Non-pigmented ciliary epithelial cell (primary cell): ENCODE data around the gene FAAP20.

Experiments used
- DNase-seq: peaks from one replicate; pipeline ENCODE4 v3.0.0-alpha.2; 2010; ENCODE audit warnings: low read depth

FAAP20 gene

DNA sequence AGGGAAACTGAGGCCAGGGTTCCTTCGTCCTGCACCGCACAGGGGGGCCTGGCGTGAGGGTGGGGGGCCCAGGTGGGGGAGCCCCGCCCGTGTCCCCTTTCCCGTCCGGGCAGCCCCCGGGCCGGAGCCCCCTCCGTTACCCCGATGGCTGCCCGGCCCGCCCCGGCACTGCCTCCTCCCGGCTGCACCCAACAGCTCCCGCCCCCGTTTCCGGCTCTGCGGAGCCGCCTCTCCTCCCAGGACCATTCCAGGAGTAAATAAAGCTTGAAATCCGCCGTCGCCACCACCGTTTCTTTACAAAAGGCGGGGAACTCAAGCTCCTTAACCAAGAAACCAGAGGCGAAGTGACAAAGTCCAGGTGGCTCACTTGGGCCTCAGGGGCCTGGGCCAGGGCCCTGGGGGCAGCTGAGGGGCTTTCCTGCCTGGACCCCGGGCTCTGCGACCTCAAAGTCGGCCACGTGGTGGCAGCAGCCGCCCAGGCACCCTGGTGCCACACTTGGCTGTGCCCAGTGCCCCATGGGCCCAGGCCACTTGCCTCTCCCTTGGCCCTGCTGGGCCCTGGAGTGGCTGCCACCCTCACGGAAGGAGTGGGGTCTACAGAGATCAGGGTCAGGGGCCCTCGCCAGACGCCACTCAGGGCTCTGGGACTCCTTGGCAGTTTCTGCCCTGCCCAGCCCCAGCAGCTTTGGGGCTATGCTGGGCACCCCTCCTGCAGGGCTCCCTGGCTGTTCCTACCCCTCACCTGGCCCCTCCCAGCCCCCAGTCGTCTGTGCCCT, 514 bp upstream of the FAAP20 start:
- no peak for DNase-seq

DNA sequence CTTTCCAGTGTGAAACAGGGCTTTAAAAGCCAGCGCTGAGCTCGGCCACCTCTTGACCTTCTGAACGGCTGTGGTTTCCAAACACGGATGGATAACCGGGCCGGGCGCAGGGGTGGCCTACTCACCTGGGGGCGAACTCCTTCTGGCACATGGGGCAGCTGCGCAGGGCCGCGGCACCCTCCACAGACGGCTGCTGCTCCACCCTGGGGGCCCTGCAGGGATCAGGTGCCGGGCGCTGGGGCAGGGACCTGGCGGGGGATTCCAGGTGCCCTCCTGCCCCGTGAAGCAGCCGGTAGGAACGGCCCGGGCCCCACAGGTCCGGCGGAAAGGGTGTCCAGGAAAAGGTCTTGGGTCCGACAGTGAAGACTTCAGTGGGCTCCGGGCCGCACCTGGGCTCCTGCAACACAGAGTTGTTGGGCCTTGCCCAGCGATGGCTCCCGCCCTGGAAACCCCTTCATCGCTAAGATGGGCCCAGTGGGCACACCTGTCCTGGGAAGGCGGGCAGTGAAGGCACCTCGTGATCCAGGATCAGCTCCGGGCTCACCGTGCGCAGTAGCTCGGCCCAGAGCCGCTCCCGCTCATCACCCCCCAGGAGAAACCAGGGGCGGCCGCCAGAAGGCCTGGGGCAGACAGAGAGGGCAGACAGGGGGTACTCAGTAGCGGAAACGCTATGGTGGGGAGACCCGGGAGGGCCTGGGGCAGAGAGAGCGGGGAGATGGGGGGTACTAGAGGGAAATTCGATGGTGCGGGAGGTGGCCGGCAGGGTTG, 874 bp downstream of the FAAP20 start:
- DNase-seq, result no peak

DNA sequence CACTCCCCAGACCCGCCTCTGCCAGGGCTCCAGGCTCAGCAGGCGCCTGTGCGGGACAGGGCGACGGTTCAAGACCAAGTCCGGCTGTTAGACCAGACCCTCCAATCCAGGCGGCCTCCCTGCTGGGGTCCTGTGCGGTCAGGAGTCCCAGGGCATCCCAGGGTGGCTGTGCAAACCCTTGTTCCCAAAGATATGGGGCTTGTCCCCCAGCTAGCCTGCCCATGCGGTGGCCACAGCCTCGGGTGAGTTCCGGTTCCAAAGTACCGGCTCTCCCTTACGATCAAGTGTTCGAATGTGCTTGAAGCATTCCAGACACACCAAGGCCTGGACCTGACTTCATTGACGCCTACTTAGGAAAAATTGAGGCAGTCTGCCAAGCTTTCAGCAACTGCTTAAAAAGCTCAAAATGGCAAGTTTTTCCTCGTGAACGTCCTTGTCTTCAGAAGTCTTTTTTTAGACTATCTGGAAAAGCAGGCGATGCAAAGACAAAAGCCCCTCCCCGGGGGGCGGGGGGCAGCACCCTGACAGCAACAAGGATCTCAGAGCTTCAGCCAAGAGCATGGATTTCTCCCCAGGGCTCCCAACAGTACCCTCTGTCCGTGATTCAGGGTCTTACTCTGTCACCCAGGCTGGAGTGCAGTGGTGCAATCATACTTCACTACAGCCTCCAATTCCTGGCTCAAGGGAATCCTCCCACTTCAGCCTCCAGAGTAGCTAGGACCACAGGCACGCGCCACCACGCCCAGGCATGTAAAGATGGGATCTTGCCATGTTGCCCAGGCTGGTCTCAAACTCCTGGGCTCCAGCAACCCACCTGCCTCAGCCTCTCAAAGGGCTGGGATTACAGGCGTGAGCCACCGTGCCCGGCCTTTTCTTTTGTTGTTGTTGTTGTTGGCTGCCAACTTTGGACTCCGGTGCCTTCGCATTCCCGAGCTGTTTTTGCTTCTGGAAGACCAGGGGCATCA, 2.3 kb downstream of the FAAP20 start:
- no peak for DNase-seq

DNA sequence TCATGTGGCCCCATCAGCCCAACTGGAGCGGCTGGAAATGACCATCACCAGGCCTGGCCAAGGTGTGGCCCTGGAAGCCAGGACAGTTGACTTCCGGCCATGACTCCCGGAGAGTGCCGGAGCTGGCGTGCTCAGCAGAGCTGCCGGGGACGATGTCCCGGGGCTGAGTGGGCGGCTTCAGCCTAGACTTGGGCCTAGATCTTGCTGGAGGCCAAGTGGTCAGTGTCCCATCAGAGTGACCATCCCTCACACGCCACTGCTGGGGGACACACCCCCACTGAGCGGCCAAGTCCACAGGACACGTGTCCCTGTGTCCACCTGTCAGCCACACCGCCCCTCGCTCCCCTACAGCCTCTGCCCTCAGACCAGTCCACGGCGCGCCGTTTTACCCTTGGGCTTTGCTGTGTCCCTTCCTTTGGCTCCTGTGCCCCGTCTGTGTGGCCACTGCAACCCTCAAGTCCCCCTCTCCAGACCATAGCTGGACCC, 4.0 kb downstream of the FAAP20 start:
- no peak for DNase-seq

DNA sequence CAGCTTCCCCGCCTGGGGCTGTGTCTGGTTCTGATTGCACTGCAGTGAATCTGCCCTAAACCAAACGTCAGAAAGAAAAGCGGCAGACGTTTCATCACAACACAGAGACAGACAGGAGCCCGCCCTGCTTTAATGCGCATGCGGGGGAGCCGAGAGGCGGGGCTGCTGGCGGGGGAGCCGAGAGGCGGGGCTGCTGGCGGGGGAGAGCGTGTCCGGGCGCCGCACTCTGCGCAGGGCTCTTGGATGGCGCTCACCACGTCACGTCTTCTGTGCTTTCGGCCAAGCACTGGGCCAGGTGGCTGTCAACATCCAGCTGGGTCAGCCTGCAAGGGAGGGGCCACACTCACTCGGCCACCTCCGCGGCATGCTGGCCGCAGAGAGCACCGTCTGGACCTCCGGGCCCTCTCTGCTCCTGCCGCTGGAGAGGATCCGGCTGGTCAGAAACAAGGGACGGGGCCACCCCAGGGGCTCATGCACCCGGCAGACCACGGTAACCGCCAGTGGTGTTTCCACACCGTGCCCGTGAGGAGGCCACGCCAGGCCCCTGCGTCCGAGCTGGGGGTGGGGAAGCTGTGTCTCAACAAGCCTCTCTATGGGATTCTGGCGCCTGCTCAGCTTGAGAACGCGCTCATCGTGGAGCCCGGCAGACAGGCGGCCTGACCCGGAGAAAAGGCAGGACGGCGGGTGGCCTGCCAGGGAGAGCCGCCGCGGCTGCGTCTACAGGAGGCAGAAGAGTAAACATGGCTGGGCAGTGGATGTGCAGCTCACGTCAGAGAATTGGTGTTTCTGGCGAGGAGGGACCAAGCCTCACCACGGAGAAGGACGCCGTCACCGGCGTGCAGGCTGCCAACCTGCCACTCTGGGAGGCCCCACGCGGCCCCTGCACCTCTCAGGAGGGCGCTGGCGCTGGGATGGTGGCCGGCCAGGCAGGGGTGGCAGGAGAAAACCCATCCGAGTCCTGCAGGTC, 4.8 kb downstream of the FAAP20 start:
- DNase-seq, result peak; percentile 85

DNA sequence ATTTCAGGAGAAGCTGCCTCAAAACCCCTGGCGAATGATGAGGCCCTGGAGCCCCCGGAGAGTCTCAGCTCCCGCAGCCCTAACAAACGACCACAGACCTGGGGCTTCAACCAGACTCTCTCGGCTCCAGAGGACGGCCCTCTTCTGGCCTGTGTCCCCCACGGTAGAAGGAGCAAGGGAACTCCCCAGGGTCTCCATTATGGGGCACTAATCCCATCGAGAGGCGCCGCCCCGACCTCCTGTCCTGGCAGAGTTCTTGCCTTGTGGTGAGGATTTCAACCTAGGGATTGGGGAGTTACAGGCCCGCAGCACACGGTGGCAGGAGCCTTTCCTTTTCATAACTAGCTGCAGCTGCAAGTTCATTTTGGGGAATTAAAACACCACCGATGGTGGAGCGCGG, 6.2 kb downstream of the FAAP20 start:
- no peak for DNase-seq

DNA sequence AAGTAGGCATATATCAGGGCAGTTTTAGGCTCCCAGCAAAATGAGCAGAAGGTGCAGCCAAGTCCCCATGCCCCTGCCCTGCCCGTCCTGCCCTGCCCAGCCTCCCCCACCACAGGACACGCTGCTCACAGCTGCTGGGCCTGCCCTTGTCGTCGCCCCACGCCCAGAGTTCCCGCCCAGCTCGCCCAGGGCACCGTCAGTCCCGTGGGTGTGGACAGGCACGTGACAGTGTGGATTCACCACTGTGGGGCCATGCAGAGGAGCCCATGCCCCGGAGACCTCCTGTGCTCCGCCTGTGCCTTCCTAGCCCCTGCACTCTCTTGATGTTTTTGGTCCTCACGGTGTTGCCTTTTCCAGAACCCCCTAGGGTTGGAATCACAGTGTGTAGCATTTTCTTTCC, 7.0 kb downstream of the FAAP20 start:
- DNase-seq, result no peak

DNA sequence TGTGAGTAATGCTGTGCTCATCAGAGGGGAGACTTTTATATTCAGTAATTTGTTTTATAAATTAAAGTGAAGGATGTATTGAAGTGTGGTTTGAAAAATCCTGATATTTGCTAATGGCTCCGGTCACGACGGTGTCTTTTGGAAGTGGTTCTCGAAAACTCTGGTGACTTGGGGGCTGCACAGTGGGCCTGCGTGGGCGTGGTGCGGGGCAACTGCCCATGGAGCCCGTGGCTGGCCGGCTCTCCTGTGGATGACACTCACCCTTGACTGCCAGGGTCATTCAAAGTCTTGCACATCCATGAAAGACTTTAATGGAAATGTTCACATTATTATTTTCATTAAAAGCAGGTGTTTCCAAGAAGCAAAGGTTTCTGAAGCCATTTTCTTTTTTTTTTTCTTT, 7.7 kb downstream of the FAAP20 start:
- DNase-seq, result no peak

DNA sequence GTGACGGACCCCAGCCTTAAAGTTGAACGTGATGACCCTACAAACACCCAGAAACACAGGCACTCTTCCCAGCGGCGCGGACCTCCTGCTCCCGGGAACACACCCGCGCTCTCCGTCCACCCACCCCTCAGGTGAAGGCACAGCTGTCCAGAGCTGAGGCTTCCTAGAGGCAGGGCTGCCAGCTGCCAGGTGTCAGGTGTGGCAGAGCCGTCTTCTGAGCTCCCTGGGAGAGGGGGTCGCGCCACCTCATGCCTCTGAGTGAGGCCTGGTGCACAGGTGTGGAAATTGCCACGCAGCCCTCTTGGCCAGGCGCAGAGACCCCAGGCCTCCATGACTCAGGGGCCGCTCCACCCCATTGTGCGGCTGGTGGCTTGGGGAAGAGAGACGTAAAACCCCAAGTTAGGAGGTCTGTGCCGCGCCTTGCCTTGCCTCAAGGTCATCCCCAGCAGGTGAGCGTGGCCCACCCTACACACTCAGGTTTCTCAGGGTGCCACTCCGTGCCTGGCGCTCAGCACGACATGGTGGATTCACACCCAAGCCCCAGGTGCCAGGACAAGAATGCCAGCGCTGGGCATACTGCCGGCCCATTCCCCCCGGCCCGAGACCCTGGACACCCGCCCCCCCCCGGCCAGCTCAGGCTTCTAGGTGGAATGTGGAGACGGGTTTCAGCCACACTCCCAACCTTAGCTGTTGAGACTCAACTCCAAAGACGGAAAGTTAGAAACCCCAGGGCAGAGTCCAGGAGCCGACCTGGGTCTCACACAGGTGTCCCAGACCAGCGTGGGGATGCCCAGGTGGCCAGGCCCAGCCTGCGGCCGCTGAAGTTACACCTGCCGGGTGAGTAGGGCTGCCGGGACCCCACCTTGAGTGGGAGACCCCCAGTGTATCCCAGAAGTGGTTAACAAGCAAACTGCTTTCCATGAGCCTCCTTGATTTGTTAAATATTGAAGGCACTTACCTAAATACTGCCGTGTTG, 8.4 kb downstream of the FAAP20 start:
- no peak for DNase-seq

DNA sequence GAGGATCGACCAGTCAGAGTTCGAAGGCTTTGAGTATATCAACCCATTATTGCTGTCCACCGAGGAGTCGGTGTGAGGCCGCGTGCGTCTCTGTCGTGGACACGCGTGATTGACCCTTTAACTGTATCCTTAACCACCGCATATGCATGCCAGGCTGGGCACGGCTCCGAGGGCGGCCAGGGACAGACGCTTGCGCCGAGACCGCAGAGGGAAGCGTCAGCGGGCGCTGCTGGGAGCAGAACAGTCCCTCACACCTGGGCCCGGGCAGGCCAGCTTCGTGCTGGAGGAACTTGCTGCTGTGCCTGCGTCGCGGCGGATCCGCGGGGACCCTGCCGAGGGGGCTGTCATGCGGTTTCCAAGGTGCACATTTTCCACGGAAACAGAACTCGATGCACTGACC, 9.6 kb downstream of the FAAP20 start:
- no peak for DNase-seq

DNA sequence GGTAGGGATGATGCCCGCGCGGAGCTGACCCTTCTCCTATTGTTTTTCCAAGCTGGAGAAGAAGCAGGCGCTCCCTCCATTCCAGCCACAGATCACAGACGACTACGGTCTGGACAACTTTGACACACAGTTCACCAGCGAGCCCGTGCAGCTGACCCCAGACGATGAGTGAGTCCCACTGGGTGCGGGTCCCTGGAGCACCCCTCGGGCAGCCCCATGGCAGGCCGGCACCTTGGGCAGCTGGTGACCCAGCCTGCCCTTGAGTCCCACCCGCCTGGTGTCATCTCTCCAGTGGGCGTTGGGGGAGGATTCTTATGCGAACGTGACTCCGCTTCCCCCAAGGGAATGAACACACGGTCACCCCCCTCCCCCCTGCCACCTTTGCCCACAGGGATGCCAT, 10.0 kb downstream of the FAAP20 start:
- DNase-seq, result no peak

DNA sequence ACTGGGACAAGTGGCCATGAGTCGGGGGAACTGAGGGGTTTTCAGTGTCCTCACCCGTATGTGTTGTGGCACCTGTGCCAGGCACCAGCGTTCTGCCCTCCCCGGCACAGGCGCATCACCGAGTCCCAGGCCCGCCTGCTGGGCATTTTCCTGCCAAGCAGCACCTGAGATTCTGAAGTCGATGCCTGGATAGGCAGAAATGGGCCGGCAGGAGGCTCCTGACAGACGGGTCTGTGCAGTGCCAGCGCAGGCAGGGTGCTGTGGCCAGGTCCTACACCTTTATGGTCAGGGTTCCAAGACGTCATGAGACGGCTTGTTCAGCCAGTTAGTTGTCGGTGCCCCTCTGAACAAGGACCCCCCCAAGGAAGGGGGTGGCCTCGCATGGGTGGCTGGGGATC, 10.6 kb downstream of the FAAP20 start:
- no peak for DNase-seq

DNA sequence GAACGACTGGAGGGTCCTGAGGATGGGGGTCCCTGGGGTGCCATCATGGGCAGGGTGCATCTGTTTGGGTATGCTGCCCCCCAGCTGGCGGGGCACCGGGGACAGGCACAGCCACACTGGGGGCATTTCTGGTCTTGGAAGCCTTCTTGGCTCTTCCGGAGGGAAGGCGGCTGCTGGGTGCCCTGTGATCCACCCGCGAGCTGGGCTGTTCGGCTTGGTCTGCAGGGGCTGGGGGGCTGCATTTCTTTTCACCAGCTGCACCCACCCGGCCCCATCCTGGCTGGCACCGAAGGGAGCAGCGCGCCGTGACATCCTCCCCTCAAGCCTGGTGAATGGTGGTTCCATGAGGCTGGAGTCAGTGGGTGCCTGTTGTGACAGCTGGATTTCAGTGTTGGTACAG, 12.2 kb downstream of the FAAP20 start:
- no peak for DNase-seq

DNA sequence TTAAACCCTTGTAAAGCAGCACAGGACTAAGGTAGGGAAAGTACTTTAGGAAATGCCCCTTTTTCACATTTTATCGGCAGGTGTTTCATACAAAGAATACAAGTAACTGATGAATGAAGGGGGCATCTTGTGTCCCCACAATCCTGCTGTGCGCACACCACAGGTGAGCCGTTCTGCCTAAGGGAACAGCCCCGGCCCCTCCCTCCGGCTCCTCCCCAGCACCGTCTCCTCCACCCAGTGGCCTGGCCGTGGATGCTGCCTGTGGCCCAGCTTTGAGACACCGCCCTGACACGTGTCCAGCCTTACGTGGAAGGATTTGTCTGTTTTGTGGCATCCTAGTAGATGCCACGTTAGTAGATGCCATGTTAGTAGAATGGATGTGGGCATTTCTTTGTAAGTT, 12.8 kb downstream of the FAAP20 start:
- no peak for DNase-seq

DNA sequence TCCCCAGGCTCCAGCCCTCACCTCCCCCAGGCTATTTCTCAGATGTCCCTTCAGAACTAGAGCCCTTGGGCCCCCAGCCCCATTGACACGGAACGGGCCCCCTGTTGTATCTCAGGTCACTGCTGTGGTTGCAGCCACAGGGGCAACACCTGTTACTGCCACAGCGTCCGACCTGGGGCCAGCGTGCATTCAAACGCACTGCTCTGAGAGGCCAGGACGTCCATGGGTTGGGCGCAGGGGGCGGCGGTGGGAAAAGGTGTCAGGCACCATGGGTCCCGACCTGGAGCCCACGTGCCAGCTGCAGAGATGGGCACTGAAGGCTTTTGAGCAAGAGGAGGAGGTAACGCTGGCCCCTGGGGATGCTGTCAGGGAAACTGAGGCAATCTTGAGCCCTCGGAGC, 13.3 kb downstream of the FAAP20 start:
- no peak for DNase-seq

DNA sequence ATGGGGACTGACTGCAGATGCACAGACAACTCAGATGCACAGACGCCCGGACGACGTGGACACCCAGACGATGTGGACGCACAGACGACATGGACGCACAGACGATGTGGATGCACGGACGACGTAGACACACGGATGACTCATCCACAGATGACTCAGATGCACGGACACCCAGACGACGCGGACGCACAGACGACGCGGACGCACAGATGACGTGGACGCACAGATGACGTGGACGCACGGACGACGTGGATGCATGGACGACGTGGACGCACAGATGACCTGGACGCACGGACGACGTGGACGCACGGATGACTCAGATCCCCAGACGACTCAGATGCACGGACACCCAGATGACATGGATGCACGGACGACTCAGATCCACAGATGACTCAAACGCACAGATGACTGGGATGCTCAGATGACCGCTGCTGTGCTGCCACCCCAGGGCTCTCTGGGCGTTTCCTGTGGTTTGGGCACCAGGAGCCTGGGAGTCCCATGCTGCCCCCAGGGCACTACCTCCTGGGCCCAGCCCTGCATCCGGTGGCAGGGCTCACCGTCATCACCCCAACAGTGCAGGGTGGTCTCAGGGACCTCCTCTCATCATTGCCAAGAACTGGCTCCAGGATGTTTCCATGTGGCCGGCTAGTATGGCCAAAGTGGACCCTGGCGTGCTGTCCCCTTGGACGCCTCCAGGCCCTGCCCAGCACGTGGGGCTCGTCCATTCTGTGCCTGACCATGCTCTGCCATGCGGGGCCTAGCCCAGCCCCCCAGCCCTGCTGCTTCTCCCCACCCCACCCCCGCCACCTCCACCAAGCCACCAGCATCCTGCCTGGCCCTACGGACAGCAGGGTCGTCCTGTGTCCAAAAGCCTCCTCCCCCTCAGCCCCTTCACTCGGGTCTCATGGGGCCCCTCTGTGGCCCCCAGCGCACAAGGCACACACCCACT, 14.0 kb downstream of the FAAP20 start:
- no peak for DNase-seq

DNA sequence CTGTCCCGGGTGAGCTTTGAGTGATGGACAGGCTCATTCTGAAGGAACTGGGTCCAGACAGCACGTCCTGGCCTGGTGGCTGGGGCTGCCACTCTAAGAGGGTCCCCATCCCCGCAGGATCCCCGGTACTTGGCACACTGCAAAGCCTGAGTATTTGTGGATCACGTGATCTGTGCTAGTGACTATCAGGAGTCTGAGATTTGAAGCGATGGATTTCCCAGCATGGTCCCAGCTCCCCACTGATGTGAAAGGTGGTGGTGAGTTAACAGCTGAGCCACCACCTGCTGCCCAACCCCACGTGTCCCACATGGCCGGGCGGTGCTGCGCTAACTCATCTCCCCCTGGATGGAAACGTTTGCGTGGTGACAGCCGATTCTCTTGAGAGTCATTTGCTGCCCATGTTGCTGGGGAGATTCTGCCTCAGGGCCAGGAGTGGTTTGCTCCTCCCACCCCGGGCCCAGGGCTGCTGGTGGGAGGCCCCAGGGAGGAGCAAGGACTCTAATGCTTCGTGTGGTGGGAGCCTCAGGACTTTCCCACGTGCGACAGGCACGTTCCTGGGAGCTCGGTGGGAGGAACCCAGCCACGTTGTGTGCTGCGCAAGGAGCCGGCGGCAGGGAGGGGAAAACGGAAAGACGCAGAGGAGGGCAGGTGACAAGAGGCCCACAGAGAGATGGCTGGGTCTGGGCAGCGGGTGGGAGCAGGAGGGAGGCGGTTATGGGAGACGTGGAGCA, 15.1 kb downstream of the FAAP20 start:
- no peak for DNase-seq

DNA sequence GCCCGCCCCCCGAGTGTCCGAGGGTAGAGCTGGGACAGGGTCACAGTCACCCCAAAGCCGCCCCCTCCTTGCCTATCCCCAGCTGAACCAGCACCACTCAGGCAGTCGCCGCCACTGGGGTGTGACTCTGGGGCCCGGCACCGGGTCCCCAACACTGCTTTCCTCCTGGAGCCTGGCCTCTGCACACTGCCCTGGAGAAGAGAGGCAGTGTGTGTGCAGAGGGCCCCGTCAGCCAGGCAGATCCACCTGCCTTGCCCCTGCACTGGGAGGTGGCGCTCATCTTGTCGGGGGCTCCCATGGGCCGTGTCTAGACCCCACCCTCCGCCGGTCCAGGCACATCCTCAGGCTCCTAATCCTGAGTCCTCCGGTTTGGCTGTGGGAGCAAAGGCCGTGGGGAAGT, 15.7 kb downstream of the FAAP20 start:
- no peak for DNase-seq
